ENCODE measurements around the gene HYAL1. TPM values are rescaled to one million over a fixed set of nuclear protein-coding genes. Genes with fewer than 3 reads are reported as not detected.
A peak's percentile ranks its signal among the peaks of the same experiment; 100 is the strongest.
"Not testable (repeated sequence)": the region's sequence is repeated elsewhere in the genome, so short reads cannot be mapped to it uniquely, and the experiment has no call there.

The HYAL1 gene
- total RNA-seq, 2 donors from 2014 or later: 0.25 to 0.26 TPM

DNA sequence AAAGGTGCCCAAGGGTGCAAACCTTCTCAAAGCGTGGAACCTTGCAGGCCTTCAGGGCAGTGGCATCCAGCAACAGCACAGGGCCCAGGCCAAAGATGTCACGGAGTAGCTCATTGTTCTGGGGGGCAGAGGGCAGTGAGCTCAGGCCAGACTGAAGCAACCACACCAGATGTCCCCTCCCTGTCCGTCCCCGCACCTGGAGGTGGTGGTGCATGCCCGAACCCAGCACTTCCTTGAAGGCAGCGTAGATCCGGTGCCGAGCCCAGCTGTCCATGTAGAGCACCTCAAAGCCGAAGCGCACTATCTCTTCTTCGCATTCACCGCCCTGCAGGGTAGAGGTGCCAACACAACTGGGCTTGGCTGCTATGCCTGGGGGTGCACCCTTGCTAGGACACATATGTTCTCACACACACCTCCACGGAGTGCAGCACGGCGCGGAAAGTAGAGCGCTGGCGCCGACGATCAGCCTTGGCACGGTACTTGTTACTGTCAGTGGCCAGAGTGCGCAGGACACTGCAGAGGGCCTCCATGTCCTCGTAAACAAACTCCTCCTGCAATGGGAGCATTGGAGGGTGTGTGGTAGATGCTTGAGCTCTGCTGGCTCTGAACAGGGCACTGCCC, 14.9 kb downstream of the HYAL1 start:
- no peak overlapping the region for H3K27ac Mint-ChIP-seq
- H3K36me3 Mint-ChIP-seq: no peaks in the 10 kb centered on the region
- DNase-seq (ENCODE audit: low spot score): no peak
- H3K4me1 Mint-ChIP-seq (ENCODE audit: low read depth in 2 of 2): peaks cover 12 to 17% of the 10 kb centered on the region in 2 donors
- H3K4me3 Mint-ChIP-seq: no peak overlapping the region
- H3K9me3 Mint-ChIP-seq: no peaks in the 10 kb centered on the region
- no peaks in the 10 kb centered on the region for H3K27me3 Mint-ChIP-seq
- ATAC-seq: no peak

DNA sequence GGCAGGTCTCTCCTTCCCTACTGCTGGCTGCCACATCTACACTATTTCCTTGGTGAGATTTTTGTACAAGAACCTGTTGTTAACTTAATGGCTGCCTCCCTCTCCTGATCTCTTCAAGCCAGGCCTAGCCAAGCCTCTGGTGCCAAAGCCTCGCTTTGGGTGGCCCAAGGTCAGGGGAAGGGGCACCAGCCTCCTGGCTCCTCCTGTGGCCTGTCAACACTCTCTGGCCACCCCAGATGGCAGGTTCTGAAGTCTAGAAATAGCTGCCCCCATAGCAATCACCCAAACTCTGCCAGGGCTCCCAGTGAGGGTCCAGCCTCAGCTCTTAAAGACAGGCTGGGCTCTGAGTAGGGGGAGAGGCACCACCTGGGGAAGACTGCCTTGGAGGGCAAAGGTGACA, 16.1 kb downstream of the HYAL1 start:
- DNase-seq (ENCODE audit: low spot score): no peak
- Mint-ChIP-seq H3K27ac (no peak overlapping the region), H3K4me3 (no peak overlapping the region), H3K9me3 (no peaks in the 10 kb centered on the region), H3K36me3 (no peaks in the 10 kb centered on the region), H3K27me3 (no peaks in the 10 kb centered on the region), H3K4me1 (ENCODE audit: low read depth in 2 of 2) (peaks cover 4 to 8% of the 10 kb centered on the region in 2 donors)
- no peak for ATAC-seq

DNA sequence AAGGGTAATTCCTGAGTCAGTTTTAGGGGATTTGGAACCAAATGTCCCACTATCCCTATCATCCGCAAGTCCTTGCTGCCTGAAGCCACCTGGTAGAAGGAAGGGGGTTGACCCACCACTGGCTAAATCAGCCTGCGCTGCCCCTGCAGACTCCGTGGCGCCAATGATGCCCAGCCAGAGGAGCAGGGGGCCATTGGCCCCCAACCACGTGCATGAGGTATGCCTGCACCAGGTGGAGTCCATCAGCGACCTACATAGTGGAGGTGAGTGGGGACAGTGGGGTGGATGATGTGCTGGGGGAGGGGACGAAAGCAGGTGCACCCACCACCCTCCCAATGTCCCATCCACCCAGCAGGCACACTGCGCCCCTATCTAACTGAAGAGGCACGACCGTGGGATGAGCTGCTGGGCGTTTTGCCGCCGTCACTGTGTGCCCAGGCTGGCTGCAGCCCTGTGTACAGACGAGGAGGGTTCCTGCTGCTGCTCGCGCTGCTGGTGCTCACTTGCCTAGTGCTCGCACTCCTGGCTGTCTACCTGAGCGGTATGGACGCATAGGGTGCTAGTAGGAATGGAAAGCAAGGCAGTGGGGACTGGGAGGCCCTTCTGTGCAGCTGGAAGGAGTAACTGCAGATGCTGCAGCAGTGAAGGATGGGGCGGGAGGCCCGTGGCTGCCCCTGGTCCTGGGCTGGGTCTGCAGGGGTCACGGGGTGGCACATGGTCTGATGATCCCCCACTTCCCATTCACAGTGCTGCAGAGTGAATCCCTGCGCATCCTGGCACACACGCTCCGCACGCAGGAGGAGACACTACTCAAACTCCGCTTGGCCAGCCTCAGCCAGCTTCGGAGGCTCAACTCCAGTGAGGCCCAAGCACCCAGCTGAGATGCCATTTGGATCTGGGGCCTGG, 16.8 kb downstream of the HYAL1 start:
- Mint-ChIP-seq H3K36me3 (no peaks in the 10 kb centered on the region), H3K27me3 (no peaks in the 10 kb centered on the region)
- no peak for ATAC-seq

DNA sequence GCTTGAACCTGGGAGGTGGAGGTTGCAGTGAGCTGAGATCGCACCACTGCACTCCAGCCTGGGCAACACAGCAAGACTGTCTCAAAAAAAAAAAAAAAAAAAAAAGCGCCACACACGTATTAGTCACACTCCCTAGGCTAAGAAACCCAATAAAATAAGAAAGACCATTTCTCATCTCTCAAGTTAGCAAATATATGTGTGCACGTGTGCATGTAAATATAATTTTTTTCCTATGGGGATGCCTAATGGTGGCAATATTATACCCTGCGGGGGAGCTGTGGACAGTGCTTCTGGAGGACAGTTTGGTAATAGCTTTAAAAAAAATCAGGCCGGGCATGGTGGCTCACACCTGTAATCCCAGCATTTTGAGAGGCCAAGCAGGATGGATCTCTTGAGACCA, 19.3 kb downstream of the HYAL1 start:
- not testable (repeated sequence) for H3K4me1 Mint-ChIP-seq (ENCODE audit: low read depth in 2 of 2); H3K36me3 Mint-ChIP-seq; ATAC-seq; H3K4me3 Mint-ChIP-seq; H3K27ac Mint-ChIP-seq; H3K27me3 Mint-ChIP-seq; DNase-seq (ENCODE audit: low spot score); H3K9me3 Mint-ChIP-seq

More for the DNA sequence above, 16.8 kb downstream of the HYAL1 start:
- Mint-ChIP-seq H3K9me3 (no peaks in the 10 kb centered on the region), H3K4me3 (no peak overlapping the region), H3K27ac (no peak overlapping the region), H3K4me1 (ENCODE audit: low read depth in 2 of 2) (peaks cover 4 to 6% of the 10 kb centered on the region in 2 donors)
- no peak for DNase-seq (ENCODE audit: low spot score)

DNA sequence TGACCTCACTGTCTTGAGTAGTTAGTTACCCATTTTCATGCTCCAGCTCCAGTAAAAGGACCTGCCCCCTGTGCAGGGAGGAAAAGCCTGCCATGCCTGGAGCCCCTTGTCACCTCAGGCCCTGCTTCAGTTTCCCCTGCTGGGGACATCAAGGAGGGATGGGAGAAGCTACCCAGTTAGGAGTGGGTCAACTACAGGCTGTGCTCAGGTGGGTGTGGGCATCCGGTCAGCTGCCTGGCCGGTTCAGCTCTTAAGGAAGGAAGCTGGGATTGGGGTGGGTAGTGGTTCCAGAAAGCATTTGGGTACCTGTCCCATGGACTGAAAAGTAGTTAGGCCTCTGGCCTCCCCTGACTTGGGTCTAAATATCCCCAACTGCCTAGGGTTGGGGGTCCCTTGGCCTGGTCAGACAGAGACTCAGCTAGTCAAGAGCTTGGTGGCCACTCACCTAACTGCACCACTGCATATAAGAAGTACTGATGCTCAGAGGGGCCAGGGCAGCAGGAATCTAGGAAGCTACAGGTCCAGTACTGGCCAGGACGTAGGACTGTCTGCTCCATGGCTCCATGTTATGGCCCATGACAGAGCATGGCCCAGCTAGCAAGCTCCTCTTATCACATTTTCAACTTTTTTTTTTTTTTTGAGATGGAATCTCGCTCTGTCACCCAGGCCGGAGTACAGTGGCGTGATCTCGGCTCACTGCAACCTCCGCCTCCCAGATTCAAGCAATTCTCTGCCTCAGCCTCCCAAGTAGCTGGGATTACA, 23.9 kb downstream of the HYAL1 start:
- Mint-ChIP-seq H3K4me1 (ENCODE audit: low read depth in 2 of 2) (peaks cover 6 to 11% of the 10 kb centered on the region in 2 donors), H3K36me3 (no peaks in the 10 kb centered on the region), H3K9me3 (no peaks in the 10 kb centered on the region)

DNA sequence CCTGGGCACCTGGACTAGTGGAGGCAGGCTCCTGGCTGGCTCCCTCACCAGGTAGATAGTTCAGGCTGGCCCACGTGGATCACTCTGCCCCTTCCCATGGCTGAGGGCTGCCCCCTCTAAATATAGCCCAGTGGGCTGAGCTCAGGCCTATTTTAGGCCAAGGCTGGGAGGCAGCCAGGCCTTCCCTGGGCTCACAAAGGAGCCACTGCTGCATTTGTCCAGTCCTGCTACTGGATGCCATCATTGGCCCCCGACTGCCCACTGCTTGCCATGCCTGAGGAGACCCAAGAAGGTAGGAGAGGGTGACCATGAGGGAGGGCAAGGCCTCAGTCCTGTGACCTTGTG, 24.5 kb downstream of the HYAL1 start, which contains the start of gene LSMEM2:
LSMEM2 (plus strand) TSS at position 208 of the 345 bp plus-strand sequence; CDS start at position 235, 27 bp downstream.
- Mint-ChIP-seq H3K27ac (no peak within 1 kb of the TSS), H3K4me1 (ENCODE audit: low read depth in 2 of 2) (peaks cover 11 to 16% of the 10 kb centered on the region in 2 donors), H3K4me3 (no peak within 1 kb of the TSS), H3K27me3 (peaks cover 18% of the 10 kb centered on the region in 2 donors), H3K36me3 (no peaks in the 10 kb centered on the region), H3K9me3 (no peaks in the 10 kb centered on the region)
- DNase-seq (ENCODE audit: low spot score) (no peak), ATAC-seq (no peak)

More for the DNA sequence above, 23.9 kb downstream of the HYAL1 start:
- Mint-ChIP-seq H3K27ac (no peak overlapping the region), H3K4me3 (no peak overlapping the region), H3K27me3 (peaks cover 13 to 14% of the 10 kb centered on the region in 2 donors)
- no peak for DNase-seq (ENCODE audit: low spot score)
- no peak for ATAC-seq

DNA sequence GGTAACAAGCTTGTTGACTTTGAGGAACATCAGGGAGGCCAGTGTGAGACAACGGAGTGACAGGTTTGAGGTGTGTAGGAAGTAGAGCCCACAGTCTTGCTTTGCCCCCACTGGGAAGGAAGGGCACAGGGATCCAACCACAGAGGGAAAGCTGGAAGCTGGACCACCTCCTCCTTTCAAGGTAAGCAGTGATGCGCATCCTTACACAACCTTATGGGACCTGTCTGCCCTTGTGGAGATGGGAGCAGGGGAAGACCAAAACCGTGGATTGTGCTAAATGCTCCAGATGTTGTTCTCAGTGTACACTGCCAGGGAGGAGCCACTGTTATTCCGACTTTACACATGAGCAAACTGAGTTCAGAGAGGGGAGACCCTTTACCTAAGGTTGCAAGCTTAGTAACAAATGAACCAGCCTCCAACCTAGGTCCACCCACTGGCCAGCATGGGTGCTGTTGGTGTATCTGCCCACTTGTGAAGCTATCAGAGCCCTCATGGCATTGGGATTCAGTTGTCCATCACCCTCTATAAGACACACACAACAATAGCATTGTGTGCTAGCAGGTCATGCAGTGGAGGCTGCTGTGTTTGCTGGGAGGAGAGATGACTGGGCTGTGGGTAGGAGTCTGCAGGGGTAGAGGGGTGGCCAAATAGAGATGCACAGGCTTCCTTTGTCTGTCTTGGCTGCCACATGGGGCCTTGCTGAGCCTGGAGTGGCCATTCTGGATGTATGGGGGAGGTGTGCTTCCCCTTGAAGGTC, 25.1 kb downstream of the HYAL1 start:
- no peak overlapping the region for H3K27ac Mint-ChIP-seq
- ATAC-seq: peak in 1 of 2 donors; percentile 15
- H3K4me3 Mint-ChIP-seq: no peak overlapping the region
- H3K4me1 Mint-ChIP-seq (ENCODE audit: low read depth in 2 of 2): peaks cover 11 to 16% of the 10 kb centered on the region in 2 donors
- H3K9me3 Mint-ChIP-seq: no peaks in the 10 kb centered on the region
- H3K27me3 Mint-ChIP-seq: peaks cover 18% of the 10 kb centered on the region in 2 donors
- no peaks in the 10 kb centered on the region for H3K36me3 Mint-ChIP-seq
- no peak for DNase-seq (ENCODE audit: low spot score)

DNA sequence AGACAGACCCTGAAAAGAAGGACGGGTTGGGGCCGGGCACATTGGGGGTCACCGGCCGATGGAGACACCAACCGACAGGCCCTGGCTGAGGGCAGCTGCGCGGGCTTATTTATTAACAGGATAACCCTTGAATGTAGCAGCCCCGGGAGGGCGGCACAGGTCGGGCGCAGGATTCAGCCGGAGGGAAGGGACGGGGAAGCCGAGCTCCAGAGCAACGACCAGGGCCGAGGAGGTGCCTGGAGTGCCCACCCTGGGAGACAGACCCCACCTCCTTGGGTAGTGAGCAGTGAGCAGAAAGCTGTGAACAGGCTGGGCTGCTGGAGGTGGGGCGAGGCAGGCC, 26.6 kb downstream of the HYAL1 start:
- DNase-seq (ENCODE audit: low spot score): no peak
- Mint-ChIP-seq H3K9me3 (no peaks in the 10 kb centered on the region), H3K27ac (no peak overlapping the region), H3K4me3 (no peak overlapping the region), H3K4me1 (ENCODE audit: low read depth in 2 of 2) (peaks cover 16 to 22% of the 10 kb centered on the region in 2 donors), H3K36me3 (no peaks in the 10 kb centered on the region), H3K27me3 (peaks cover 21 to 24% of the 10 kb centered on the region in 2 donors)
- no peak for ATAC-seq

DNA sequence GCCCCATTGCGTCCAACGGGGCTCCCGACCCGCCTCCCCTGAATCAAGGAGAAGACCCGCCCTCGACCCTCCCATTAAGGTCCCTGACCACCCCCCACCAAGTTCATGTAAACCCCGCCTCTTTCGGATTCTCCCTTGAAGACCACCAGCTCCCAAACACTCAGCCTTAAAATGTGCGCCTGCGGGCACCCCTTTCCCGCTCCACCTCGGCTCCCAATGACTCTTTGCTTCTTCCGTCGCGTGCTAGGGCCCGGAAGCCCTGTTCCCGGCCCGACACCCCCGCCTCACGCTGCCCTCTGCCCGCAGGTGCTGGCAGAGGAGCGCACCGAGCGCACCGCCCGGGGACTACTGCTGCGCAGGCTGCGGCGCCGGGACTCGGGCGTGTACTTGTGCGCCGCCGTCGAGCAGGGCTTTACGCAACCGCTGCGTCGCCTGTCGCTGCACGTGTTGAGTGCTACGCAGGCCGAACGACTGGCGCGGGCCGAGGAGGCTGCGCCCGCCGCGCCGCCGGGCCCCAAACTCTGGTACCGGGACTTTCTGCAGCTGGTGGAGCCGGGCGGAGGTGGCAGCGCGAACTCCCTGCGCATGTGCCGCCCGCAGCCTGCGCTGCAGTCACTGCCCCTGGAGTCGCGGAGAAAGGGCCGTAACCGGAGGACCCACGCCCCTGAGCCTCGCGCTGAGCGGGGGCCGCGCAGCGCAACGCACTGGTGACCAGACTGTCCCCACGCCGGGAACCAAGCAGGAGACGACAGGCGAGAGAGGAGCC, 27.2 kb downstream of the HYAL1 start:
- peaks cover 20 to 22% of the 10 kb centered on the region in 2 donors for H3K4me1 Mint-ChIP-seq (ENCODE audit: low read depth in 2 of 2)
- no peak overlapping the region for H3K4me3 Mint-ChIP-seq
- H3K27me3 Mint-ChIP-seq: peaks cover 21 to 24% of the 10 kb centered on the region in 2 donors
- H3K9me3 Mint-ChIP-seq: no peaks in the 10 kb centered on the region
- no peak for DNase-seq (ENCODE audit: low spot score)
- no peaks in the 10 kb centered on the region for H3K36me3 Mint-ChIP-seq
- H3K27ac Mint-ChIP-seq: no peak overlapping the region
- ATAC-seq: no peak

DNA sequence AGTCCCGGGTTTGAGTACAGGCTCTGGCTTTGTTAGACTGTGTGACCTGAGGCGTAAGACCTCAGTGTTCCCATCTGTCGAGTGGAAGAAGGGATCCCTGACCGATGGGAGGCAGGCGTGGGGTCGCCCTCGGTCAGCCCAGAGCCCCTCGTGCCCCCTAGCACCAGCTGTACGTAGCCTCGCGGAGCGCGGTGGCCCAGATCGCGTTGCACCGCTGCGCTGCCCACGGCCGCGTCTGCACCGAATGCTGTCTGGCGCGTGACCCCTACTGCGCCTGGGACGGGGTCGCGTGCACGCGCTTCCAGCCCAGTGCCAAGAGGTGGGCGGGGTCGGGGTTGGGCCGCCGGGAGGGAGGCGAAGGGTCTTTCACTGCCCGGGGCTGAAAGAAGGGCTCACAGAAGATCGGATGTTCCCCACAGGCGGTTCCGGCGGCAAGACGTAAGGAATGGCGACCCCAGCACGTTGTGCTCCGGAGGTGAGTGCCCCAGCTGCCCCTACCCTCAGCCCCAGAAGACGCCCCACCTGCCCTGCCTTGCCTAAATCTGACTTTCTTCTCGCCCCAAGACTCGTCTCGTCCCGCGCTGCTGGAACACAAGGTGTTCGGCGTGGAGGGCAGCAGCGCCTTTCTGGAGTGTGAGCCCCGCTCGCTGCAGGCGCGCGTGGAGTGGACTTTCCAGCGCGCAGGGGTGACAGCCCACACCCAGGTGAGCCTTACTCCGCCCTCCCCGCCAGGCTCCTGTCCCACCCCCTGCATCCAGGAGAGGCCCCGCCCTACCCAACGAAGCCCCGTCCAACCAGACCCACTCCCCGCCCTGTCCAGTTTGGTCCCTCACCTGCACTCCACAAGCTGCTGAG, 28.0 kb downstream of the HYAL1 start:
- H3K27ac Mint-ChIP-seq: no peak overlapping the region
- H3K4me3 Mint-ChIP-seq: peak overlapping the region; percentile 21
- H3K27me3 Mint-ChIP-seq: peaks cover 21 to 24% of the 10 kb centered on the region in 2 donors

DNA sequence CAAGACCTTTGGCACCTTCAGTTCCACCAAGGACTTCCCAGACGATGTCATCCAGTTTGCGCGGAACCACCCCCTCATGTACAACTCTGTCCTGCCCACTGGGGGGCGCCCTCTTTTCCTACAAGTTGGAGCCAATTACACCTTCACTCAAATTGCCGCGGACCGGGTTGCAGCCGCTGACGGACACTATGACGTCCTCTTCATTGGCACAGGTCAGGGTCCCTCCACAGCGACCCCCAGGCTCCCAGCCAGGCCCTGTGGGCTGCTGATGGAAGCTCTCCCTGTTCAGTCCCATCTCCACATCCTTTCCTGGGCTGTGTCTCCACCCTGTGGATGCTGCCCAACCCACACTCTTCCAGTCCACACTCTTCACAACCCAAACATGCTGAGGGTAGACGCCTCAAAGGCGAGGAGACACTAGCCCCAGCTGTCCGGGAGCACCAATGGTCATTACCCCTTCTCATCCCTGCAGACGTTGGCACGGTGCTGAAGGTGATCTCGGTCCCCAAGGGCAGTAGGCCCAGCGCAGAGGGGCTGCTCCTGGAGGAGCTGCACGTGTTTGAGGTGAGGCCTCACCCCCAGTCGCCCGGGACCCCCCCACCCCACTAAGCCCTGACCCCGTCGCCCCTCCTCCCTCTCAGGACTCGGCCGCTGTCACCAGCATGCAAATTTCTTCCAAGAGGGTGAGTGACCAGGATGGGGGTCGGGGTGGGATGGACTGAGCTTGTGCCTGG, 28.8 kb downstream of the HYAL1 start:
- peaks cover 21 to 24% of the 10 kb centered on the region in 2 donors for H3K27me3 Mint-ChIP-seq
- no peaks in the 10 kb centered on the region for H3K36me3 Mint-ChIP-seq
- no peaks in the 10 kb centered on the region for H3K9me3 Mint-ChIP-seq
- peaks cover 20 to 22% of the 10 kb centered on the region in 2 donors for H3K4me1 Mint-ChIP-seq (ENCODE audit: low read depth in 2 of 2)
- peak overlapping the region; percentile 14 to 76 for H3K27ac Mint-ChIP-seq
- peak overlapping the region; percentile 43 for H3K4me3 Mint-ChIP-seq
- peak; percentile 79 for DNase-seq (ENCODE audit: low spot score)
- ATAC-seq: no peak

More for the DNA sequence above, 28.0 kb downstream of the HYAL1 start:
- no peak for DNase-seq (ENCODE audit: low spot score)
- Mint-ChIP-seq H3K4me1 (ENCODE audit: low read depth in 2 of 2) (peaks cover 20 to 22% of the 10 kb centered on the region in 2 donors), H3K9me3 (no peaks in the 10 kb centered on the region), H3K36me3 (no peaks in the 10 kb centered on the region)
- no peak for ATAC-seq
